ENCODE results near the gene GNA14. TPM values are rescaled to one million over a fixed set of nuclear protein-coding genes. Genes with fewer than 3 reads are reported as not detected.

Gene GNA14
- total RNA-seq, 1 experiment from 2014 or later, result not detected

GRCh38 chr9:77680581-77680980 lies 32.5 kb upstream of the GNA14 start:
- ChIA-PET POLR2A (no interaction called here), CTCF (no interaction called here)
- Mint-ChIP-seq H3K4me1 (ENCODE audit: insufficient read depth, unreplicated experiment) (no peaks in the 10 kb centered on the region), H3K36me3 (ENCODE audit: insufficient read depth, unreplicated experiment) (no peaks in the 10 kb centered on the region), H3K9me3 (ENCODE audit: unreplicated experiment) (no peaks in the 10 kb centered on the region), H3K4me3 (ENCODE audit: unreplicated experiment) (no peak overlapping the region), H3K27ac (ENCODE audit: low read depth, unreplicated experiment) (no peak overlapping the region), H3K27me3 (ENCODE audit: insufficient read depth, unreplicated experiment) (no peaks in the 10 kb centered on the region)
- no TSS peak for BruUV-seq (replicated peaks)
- TF ChIP-seq, protein P1, sequence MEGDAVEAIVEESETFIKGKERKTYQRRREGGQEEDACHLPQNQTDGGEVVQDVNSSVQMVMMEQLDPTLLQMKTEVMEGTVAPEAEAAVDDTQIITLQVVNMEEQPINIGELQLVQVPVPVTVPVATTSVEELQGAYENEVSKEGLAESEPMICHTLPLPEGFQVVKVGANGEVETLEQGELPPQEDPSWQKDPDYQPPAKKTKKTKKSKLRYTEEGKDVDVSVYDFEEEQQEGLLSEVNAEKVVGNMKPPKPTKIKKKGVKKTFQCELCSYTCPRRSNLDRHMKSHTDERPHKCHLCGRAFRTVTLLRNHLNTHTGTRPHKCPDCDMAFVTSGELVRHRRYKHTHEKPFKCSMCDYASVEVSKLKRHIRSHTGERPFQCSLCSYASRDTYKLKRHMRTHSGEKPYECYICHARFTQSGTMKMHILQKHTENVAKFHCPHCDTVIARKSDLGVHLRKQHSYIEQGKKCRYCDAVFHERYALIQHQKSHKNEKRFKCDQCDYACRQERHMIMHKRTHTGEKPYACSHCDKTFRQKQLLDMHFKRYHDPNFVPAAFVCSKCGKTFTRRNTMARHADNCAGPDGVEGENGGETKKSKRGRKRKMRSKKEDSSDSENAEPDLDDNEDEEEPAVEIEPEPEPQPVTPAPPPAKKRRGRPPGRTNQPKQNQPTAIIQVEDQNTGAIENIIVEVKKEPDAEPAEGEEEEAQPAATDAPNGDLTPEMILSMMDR (IDR thresholded peaks at IDR 0.05; ENCODE audit: unreplicated experiment), result no peak
- intact Hi-C loops (cut with micrococcal nuclease), result no loop called here
- no peak for DNase-seq (ENCODE audit: unreplicated experiment)

DNA sequence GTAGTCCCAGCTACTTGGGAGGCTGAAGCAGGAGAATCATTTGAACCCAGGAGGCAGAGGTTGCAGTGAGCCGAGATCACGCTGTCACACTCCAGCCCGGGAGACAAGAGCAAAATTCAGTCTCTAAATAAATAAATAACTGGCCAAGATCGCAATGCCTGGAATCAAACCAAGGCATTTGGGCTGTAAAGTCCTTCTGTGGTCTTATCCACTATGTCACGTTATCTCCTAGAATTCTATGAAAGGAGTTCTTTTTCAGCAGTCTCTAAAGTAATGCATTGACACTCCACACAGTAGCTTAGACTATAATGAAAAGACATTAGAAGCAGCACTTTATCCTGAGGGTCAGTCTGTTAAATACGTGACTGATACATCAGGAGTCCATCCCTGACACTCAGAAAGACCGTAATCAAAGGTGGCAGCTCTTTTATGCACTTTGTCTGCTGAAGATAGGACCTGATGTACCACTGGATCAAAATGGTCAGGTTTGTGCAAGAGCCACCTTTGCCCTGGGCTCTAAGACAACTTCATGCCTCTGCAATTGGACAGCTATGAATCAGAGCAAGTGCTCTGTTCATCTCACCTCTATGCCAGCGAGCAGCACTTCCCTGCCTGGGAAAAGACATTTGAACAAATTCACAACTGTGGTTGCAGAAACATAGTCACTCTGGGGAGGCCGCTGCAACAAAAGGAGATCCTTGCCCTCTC lies 31.7 kb upstream of the GNA14 start:
- Mint-ChIP-seq H3K4me3 (ENCODE audit: unreplicated experiment) (no peak overlapping the region), H3K9me3 (ENCODE audit: unreplicated experiment) (no peaks in the 10 kb centered on the region), H3K27ac (ENCODE audit: low read depth, unreplicated experiment) (no peak overlapping the region), H3K36me3 (ENCODE audit: insufficient read depth, unreplicated experiment) (no peaks in the 10 kb centered on the region), H3K4me1 (ENCODE audit: insufficient read depth, unreplicated experiment) (no peaks in the 10 kb centered on the region), H3K27me3 (ENCODE audit: insufficient read depth, unreplicated experiment) (no peaks in the 10 kb centered on the region)
- CTCF ChIA-PET, result no interaction called here
- TF ChIP-seq, protein P1 (IDR thresholded peaks at IDR 0.05; ENCODE audit: unreplicated experiment), result no peak
- POLR2A ChIA-PET, result no interaction called here
- intact Hi-C loops (cut with micrococcal nuclease), result no loop called here
- BruUV-seq (replicated peaks), result no TSS peak
- DNase-seq (ENCODE audit: unreplicated experiment), result peak; percentile 5

DNA sequence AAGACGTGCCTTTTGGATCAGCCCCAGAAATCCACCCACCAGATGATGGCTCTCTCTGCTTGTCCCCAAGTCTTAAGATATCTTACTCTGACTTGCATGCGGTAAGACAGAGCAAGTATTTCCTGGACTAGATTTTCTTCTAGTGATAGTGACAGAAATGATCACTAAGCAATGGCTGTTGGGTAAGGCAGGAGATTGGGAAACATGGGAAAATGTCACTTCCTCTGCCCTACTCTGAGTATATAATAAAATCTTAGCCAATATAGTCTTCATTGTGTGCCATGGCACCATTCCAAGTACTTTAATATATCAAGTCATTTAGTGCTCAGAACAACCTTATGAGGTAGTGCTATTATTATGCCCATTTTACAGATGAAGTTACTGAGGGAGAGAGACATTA lies 31.0 kb upstream of the GNA14 start:
- POLR2A ChIA-PET, result no interaction called here
- intact Hi-C loops (cut with micrococcal nuclease), result no loop called here
- CTCF ChIA-PET, result no interaction called here
- Mint-ChIP-seq H3K9me3 (ENCODE audit: unreplicated experiment) (no peaks in the 10 kb centered on the region), H3K27ac (ENCODE audit: low read depth, unreplicated experiment) (no peak overlapping the region), H3K4me1 (ENCODE audit: insufficient read depth, unreplicated experiment) (no peaks in the 10 kb centered on the region), H3K27me3 (ENCODE audit: insufficient read depth, unreplicated experiment) (no peaks in the 10 kb centered on the region), H3K4me3 (ENCODE audit: unreplicated experiment) (no peak overlapping the region), H3K36me3 (ENCODE audit: insufficient read depth, unreplicated experiment) (no peaks in the 10 kb centered on the region)
- peak; percentile 17 for DNase-seq (ENCODE audit: unreplicated experiment)
- no TSS peak for BruUV-seq (replicated peaks)
- TF ChIP-seq, protein P1 (IDR thresholded peaks at IDR 0.05; ENCODE audit: unreplicated experiment), result no peak

DNA sequence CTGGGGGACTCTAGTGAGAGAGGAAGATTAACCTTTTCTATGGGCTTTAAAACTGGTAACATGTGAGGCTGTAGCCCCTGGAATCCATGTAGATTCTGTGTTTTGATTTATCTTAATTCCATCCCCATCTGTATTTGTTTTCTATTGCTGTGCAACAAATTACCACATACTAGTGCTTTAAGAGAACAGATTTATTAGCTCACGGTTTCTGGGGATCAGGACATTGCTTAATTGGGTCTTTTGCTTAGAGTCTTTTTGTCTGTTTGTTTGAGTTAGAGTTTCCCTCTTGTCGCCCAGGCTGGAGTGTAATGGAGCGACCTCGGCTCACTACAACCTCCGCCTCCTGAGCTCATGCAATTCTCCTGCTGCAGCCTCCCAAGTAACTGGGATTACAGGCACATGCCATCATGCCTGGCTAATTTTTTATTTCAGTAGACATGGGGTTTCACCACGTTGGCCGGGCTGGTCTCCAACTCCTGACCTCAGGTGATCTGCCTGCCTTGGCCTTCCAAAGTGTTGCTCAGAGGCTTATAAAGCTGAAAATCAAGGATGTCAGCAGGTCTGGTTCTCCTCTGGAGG lies 29.9 kb upstream of the GNA14 start:
- CTCF ChIA-PET, result interaction anchor here (0.6 kb wide), 1 partner anchor 248 kb away, joined by 3 read pairs; no protein-coding TSS in a partner anchor
- TF ChIP-seq, protein P1 (IDR thresholded peaks at IDR 0.05; ENCODE audit: unreplicated experiment), result no peak
- no peaks in the 10 kb centered on the region for H3K4me1 Mint-ChIP-seq (ENCODE audit: insufficient read depth, unreplicated experiment)
- no peak for DNase-seq (ENCODE audit: unreplicated experiment)
- no peak overlapping the region for H3K4me3 Mint-ChIP-seq (ENCODE audit: unreplicated experiment)
- H3K27ac Mint-ChIP-seq (ENCODE audit: low read depth, unreplicated experiment), result no peak overlapping the region
- intact Hi-C loops (cut with micrococcal nuclease), result no loop called here
- BruUV-seq (replicated peaks), result no TSS peak
- no peaks in the 10 kb centered on the region for H3K36me3 Mint-ChIP-seq (ENCODE audit: insufficient read depth, unreplicated experiment)
- no peaks in the 10 kb centered on the region for H3K9me3 Mint-ChIP-seq (ENCODE audit: unreplicated experiment)
- POLR2A ChIA-PET, result no interaction called here
- no peaks in the 10 kb centered on the region for H3K27me3 Mint-ChIP-seq (ENCODE audit: insufficient read depth, unreplicated experiment)

Measured in MCF 10A (cell line).